Progenitor cell of endocrine pancreas (in vitro differentiated cells): ENCODE results near the gene ST6GALNAC4. TPM values are rescaled to one million over a fixed set of nuclear protein-coding genes. Genes with fewer than 3 reads are reported as not detected.

Source experiments
- DNase-seq: peaks from one replicate; pipeline ENCODE4 v3.0.0; 2021; ENCODE audit warnings: low spot score; ENCODE audit not compliant: unreplicated experiment
- H3K27ac Mint-ChIP-seq: 2 replicates; pipeline ENCODE4 v1.8.0; 2021; ENCODE audit warnings: mild to moderate bottlenecking, moderate library complexity, mixed read lengths
- H3K27me3 Mint-ChIP-seq: 2 replicates; pipeline ENCODE4 v1.8.0; 2021; ENCODE audit warnings: mixed read lengths
- H3K36me3 Mint-ChIP-seq: 2 replicates; pipeline ENCODE4 v1.8.0; 2022; ENCODE audit warnings: mixed read lengths; ENCODE audit not compliant: insufficient read depth
- H3K4me1 Mint-ChIP-seq: 2 replicates; pipeline ENCODE4 v1.8.0; 2021; ENCODE audit warnings: low read depth, mixed read lengths
- H3K4me3 Mint-ChIP-seq: 2 replicates; pipeline ENCODE4 v1.8.0; 2021; ENCODE audit warnings: low read depth, mild to moderate bottlenecking, moderate library complexity, mixed read lengths
- H3K9me3 Mint-ChIP-seq: 2 replicates; pipeline ENCODE4 v1.8.0; 2021; ENCODE audit warnings: low read depth, mixed read lengths
- microRNA-seq: library from miRNA; unstranded; fragments of <30 nt; microRNA quantifications from one replicate; pipeline ENCODE4 v1.1.0, GENCODE V29; 2020; ENCODE audit warnings: borderline number of aligned reads; ENCODE audit not compliant: unreplicated experiment
- total RNA-seq: library from RNA; stranded (reverse); gene quantifications from 2 replicates; pipeline ENCODE4 v1.2.1, GENCODE V29; 2021
- TF ChIP-seq, protein P1 (sequence below): fragments of 200-600 bp; sonication (generic); IDR thresholded peaks from one replicate; pipeline ENCODE4 v1.5.0; 2021; ENCODE audit warnings: antibody characterized with exemption, mild to moderate bottlenecking; ENCODE audit not compliant: unreplicated experiment

Gene ST6GALNAC4
- total RNA-seq, 1 donor from 2014 or later, result 7.7 TPM

DNA sequence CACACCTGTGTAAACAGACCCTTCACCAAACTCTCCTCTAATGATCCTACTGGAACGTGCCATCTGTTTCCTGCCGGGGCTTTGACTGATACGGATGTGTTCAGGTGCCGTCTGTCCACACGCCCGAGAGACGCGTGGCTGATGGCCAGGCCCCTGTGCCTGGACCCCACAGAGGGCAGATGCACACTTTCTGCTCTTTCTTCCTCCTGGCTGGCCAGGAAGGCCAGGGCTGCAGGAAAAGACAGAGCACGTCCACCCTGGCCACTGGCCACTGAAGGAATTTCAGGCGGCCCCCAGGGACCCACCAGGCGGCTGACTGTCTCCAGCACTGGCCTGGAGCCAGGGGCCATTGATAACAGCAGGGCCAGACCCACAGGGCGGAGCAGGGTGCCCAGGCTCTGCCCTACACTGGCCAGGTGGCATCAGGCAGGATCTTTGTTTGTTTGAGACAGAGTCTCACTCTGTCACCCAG lies 58.8 kb downstream of the ST6GALNAC4 start:
- Mint-ChIP-seq H3K4me3 (no peak overlapping the region), H3K36me3 (no peaks in the 10 kb centered on the region), H3K27ac (no peak overlapping the region), H3K4me1 (peaks cover 9% of the 10 kb centered on the region), H3K27me3 (peaks cover 4% of the 10 kb centered on the region), H3K9me3 (no peaks in the 10 kb centered on the region)
- no peak for DNase-seq
- TF ChIP-seq, protein P1, sequence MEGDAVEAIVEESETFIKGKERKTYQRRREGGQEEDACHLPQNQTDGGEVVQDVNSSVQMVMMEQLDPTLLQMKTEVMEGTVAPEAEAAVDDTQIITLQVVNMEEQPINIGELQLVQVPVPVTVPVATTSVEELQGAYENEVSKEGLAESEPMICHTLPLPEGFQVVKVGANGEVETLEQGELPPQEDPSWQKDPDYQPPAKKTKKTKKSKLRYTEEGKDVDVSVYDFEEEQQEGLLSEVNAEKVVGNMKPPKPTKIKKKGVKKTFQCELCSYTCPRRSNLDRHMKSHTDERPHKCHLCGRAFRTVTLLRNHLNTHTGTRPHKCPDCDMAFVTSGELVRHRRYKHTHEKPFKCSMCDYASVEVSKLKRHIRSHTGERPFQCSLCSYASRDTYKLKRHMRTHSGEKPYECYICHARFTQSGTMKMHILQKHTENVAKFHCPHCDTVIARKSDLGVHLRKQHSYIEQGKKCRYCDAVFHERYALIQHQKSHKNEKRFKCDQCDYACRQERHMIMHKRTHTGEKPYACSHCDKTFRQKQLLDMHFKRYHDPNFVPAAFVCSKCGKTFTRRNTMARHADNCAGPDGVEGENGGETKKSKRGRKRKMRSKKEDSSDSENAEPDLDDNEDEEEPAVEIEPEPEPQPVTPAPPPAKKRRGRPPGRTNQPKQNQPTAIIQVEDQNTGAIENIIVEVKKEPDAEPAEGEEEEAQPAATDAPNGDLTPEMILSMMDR, result no peak

Small RNA genes within 50 kb of the gene (microRNA-seq; reads per million reads assigned to microRNA genes)
- not detected for gene MIR4672

Other genes with a start within 250 kb of the ST6GALNAC4 start
- gene CFAP157, start 210.1 kb downstream of the ST6GALNAC4 start, total RNA-seq, result 1.2 and 1.3 TPM in 2 replicates
- gene PTRH1, start 201.4 kb downstream of the ST6GALNAC4 start, total RNA-seq, result 11.3 and 11.9 TPM in 2 replicates
- gene TTC16, start 201.0 kb downstream of the ST6GALNAC4 start, total RNA-seq, result 0.07 TPM in 1 of 2 replicates, not detected in the other
- gene TOR2A, start 181.7 kb downstream of the ST6GALNAC4 start, total RNA-seq, result 21.8 and 24.2 TPM in 2 replicates
- 2.0 and 2.6 TPM in 2 replicates for gene SH2D3C, start 138.4 kb downstream of the ST6GALNAC4 start, total RNA-seq
- 90.9 and 100 TPM in 2 replicates for gene CDK9, start 131.0 kb downstream of the ST6GALNAC4 start, total RNA-seq
- 75.0 and 78.4 TPM in 2 replicates for gene FPGS, start 114.2 kb downstream of the ST6GALNAC4 start, total RNA-seq
- 0.64 and 0.91 TPM in 2 replicates for gene ENG, start 62.4 kb downstream of the ST6GALNAC4 start, total RNA-seq
- gene AK1, start 39.4 kb downstream of the ST6GALNAC4 start, total RNA-seq, result 46.2 and 46.5 TPM in 2 replicates
- gene ST6GALNAC6, start 17.4 kb downstream of the ST6GALNAC4 start, total RNA-seq, result 31.1 and 36.7 TPM in 2 replicates
- gene PIP5KL1, start 13.7 kb upstream of the ST6GALNAC4 start, total RNA-seq, result 3.4 and 3.6 TPM in 2 replicates
- gene DPM2, start 20.8 kb upstream of the ST6GALNAC4 start, total RNA-seq, result 34.0 and 37.7 TPM in 2 replicates
- gene EEIG1, start 63.9 kb upstream of the ST6GALNAC4 start, total RNA-seq, result 48.2 and 54.1 TPM in 2 replicates
- gene NAIF1, start 150.3 kb upstream of the ST6GALNAC4 start, total RNA-seq, result 9.6 and 10.8 TPM in 2 replicates
- gene SLC25A25, start 151.2 kb upstream of the ST6GALNAC4 start, total RNA-seq, result 9.7 and 10.0 TPM in 2 replicates
- gene PTGES2, start 210.7 kb upstream of the ST6GALNAC4 start, total RNA-seq, result 60.4 and 61.5 TPM in 2 replicates
- not detected in 2 replicates for gene LCN2, start 232.4 kb upstream of the ST6GALNAC4 start, total RNA-seq
- gene BBLN, start 243.2 kb upstream of the ST6GALNAC4 start, total RNA-seq, result 57.3 and 62.5 TPM in 2 replicates